ENCODE results near the gene SPON1. TPM values are rescaled to one million over a fixed set of nuclear protein-coding genes. Genes with fewer than 3 reads are reported as not detected.

The SPON1 gene
- total RNA-seq (0.22 and 0.30 TPM in 2 replicates), polyA plus RNA-seq (0.01 TPM in 1 of 2 replicates, not detected in the other), polyA minus RNA-seq (0.09 and 0.21 TPM in 2 replicates)
- 0.56 TPM for total RNA-seq (2013)

DNA sequence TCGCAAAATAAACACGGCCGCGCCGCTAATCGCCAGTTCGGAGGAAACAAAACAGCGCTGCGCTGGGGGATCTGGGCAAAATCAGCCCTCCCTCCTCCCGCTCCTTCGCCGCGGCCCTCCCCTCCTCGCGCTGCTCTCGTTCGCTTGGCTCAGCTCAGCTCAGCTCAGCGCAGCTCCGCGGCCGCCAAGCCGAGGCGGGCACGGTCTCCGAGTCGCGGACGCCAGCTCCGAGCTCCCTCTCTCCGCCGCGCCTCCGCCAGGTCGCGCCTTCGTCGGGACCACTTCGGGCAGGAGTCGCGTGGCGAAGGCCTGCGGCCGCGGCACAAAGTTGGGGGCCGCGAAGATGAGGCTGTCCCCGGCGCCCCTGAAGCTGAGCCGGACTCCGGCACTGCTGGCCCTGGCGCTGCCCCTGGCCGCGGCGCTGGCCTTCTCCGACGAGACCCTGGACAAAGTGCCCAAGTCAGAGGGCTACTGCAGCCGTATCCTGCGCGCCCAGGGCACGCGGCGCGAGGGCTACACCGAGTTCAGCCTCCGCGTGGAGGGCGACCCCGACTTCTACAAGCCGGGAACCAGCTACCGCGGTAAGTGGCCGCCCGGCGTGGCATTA lies at the start of gene SPON1:
Gene SPON1, plus strand, starts transcription at position 162 of the 607 bp plus-strand sequence. Its CDS starts 182 bp downstream, at position 344.
- peaks cover 0 to 60% (median 43%) of the 10 kb centered on the region in 4 experiments for H3K27me3 ChIP-seq (replicated peaks in 1 of 4; ENCODE audit: control extremely low read depth in 1 of 4, control insufficient read depth in 3 of 4, insufficient read depth in 4 of 4, low read length in 3 of 4)
- DNase-seq (peak; percentile 49), ATAC-seq (ENCODE audit: low read depth) (peak; percentile 33)
- POLR2A ChIA-PET = no interaction called here
- H3K9me3 Mint-ChIP-seq (ENCODE audit: insufficient read depth) = no peaks in the 10 kb centered on the region
- no peak for TF ChIP-seq EZH2 (IDR thresholded peaks at IDR 0.05; ENCODE audit: borderline replicate concordance, insufficient read depth, low read depth, low read length, poor library complexity, severe bottlenecking)
- TF ChIP-seq, protein P1, sequence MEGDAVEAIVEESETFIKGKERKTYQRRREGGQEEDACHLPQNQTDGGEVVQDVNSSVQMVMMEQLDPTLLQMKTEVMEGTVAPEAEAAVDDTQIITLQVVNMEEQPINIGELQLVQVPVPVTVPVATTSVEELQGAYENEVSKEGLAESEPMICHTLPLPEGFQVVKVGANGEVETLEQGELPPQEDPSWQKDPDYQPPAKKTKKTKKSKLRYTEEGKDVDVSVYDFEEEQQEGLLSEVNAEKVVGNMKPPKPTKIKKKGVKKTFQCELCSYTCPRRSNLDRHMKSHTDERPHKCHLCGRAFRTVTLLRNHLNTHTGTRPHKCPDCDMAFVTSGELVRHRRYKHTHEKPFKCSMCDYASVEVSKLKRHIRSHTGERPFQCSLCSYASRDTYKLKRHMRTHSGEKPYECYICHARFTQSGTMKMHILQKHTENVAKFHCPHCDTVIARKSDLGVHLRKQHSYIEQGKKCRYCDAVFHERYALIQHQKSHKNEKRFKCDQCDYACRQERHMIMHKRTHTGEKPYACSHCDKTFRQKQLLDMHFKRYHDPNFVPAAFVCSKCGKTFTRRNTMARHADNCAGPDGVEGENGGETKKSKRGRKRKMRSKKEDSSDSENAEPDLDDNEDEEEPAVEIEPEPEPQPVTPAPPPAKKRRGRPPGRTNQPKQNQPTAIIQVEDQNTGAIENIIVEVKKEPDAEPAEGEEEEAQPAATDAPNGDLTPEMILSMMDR (IDR thresholded peaks at IDR 0.05) = no peak
- peak within 1 kb of the TSS in 3 of 5 experiments; percentile 38 to 47 (median 39) for H3K4me3 ChIP-seq (ENCODE audit: control extremely low read depth in 1 of 5, extremely low read depth in 1 of 5, insufficient read depth in 1 of 5, low read depth in 2 of 5, low read length in 4 of 5)
- no peaks in the 10 kb centered on the region for H3K36me3 ChIP-seq (replicated peaks in 1 of 2; ENCODE audit: control extremely low read depth in 1 of 2, control insufficient read depth in 1 of 2, extremely low read depth in 1 of 2, insufficient read depth in 2 of 2, low read length in 1 of 2)
- H3K27me3 Mint-ChIP-seq = peaks cover 75% of the 10 kb centered on the region
- intact Hi-C loops (cut with micrococcal nuclease) = no loop called here
- peaks cover 16% of the 10 kb centered on the region for H3K4me1 Mint-ChIP-seq
- H4K20me1 ChIP-seq (ENCODE audit: control insufficient read depth, insufficient read depth, low read length, poor library complexity, severe bottlenecking) = no peaks in the 10 kb centered on the region
- peaks cover 0 to 3% (median 0%) of the 10 kb centered on the region in 3 donors for H3K9me3 ChIP-seq (ENCODE audit: control extremely low read depth in 1 of 3, control insufficient read depth in 2 of 3, insufficient read depth in 1 of 3, low read length in 2 of 3)
- H3K27ac Mint-ChIP-seq = no peak within 1 kb of the TSS
- no peaks in the 10 kb centered on the region for H3K79me2 ChIP-seq (ENCODE audit: control insufficient read depth, insufficient read depth, low read length)
- peak within 1 kb of the TSS; percentile 73 for H3K4me3 Mint-ChIP-seq
- H3K4me1 ChIP-seq (ENCODE audit: control insufficient read depth in 2 of 2, insufficient read depth in 2 of 2, low read length in 2 of 2) = peaks cover 19 to 24% of the 10 kb centered on the region in 2 donors
- WGBS (ENCODE audit: insufficient coverage) = 4% methylated on average over 74 of the region's 74 CpGs
- peak within 1 kb of the TSS; percentile 82 for H3K4me2 ChIP-seq (replicated peaks; ENCODE audit: low read depth, low read length, poor library complexity, severe bottlenecking)
- no peak within 1 kb of the TSS for H3K27ac ChIP-seq (ENCODE audit: low read length in 2 of 2)
- H2AFZ ChIP-seq (ENCODE audit: insufficient read depth, low read depth, low read length, poor library complexity, severe bottlenecking) = peak within 1 kb of the TSS; percentile 50
- peak within 1 kb of the TSS; percentile 46 for H3K9ac ChIP-seq (ENCODE audit: low read length)
- CTCF ChIA-PET = interaction anchor here (0.6 to 1.6 kb wide), 5 partner anchors 9 to 287 kb away, joined by 3 to 6 read pairs (median 4); no protein-coding TSS in a partner anchor

- no peak overlapping the region for H3K27ac Mint-ChIP-seq
- TF ChIP-seq, protein P1 (IDR thresholded peaks at IDR 0.05) = no peak
- no peak for TF ChIP-seq EZH2 (IDR thresholded peaks at IDR 0.05; ENCODE audit: borderline replicate concordance, insufficient read depth, low read depth, low read length, poor library complexity, severe bottlenecking)
- Histone ChIP-seq H3K4me1 (ENCODE audit: control insufficient read depth in 2 of 2, insufficient read depth in 2 of 2, low read length in 2 of 2) (no peaks in the 10 kb centered on the region), H3K36me3 (replicated peaks in 1 of 2; ENCODE audit: control extremely low read depth in 1 of 2, control insufficient read depth in 1 of 2, extremely low read depth in 1 of 2, insufficient read depth in 2 of 2, low read length in 1 of 2) (no peaks in the 10 kb centered on the region), H3K79me2 (ENCODE audit: control insufficient read depth, insufficient read depth, low read length) (no peaks in the 10 kb centered on the region), H3K4me2 (replicated peaks; ENCODE audit: low read depth, low read length, poor library complexity, severe bottlenecking) (no peak overlapping the region), H4K20me1 (ENCODE audit: control insufficient read depth, insufficient read depth, low read length, poor library complexity, severe bottlenecking) (no peaks in the 10 kb centered on the region), H3K9me3 (ENCODE audit: control extremely low read depth in 1 of 3, control insufficient read depth in 2 of 3, insufficient read depth in 1 of 3, low read length in 2 of 3) (no peaks in the 10 kb centered on the region), H3K27me3 (replicated peaks in 1 of 4; ENCODE audit: control extremely low read depth in 1 of 4, control insufficient read depth in 3 of 4, insufficient read depth in 4 of 4, low read length in 3 of 4) (peaks cover 0 to 3% (median 0%) of the 10 kb centered on the region in 4 experiments), H3K9ac (ENCODE audit: low read length) (no peak overlapping the region), H3K4me3 (ENCODE audit: control extremely low read depth in 1 of 5, extremely low read depth in 1 of 5, insufficient read depth in 1 of 5, low read depth in 2 of 5, low read length in 4 of 5) (no peak overlapping the region), H2AFZ (ENCODE audit: insufficient read depth, low read depth, low read length, poor library complexity, severe bottlenecking) (no peak overlapping the region), H3K27ac (ENCODE audit: low read length in 2 of 2) (no peak overlapping the region)
- peaks cover 4% of the 10 kb centered on the region for H3K4me1 Mint-ChIP-seq
- WGBS (ENCODE audit: insufficient coverage) = 100% methylated on average over 1 of the region's 1 CpG
- DNase-seq (no peak), ATAC-seq (ENCODE audit: low read depth) (no peak)
- H3K9me3 Mint-ChIP-seq (ENCODE audit: insufficient read depth) = no peaks in the 10 kb centered on the region
- ChIA-PET POLR2A (no interaction called here), CTCF (no interaction called here)
- intact Hi-C loops (cut with micrococcal nuclease) = no loop called here
- H3K27me3 Mint-ChIP-seq = peaks cover 23% of the 10 kb centered on the region
- H3K4me3 Mint-ChIP-seq = no peak overlapping the region
These were observed 45.3 kb upstream of the SPON1 start for GRCh38 chr11:13917264-13917663.

Measured in B cell (primary cell).